Ishikawa (cell line): ENCODE data around the gene RPS6KA2.

ENCODE experiments used
- CREB1 ChIP-seq: IDR thresholded peaks from 2 replicates; pipeline ENCODE4 v1.6.1; 2012; ENCODE audit warnings: low read depth
- EGR1 ChIP-seq: IDR thresholded peaks from 2 replicates; pipeline ENCODE4 v1.6.1; 2012
- RAD21 ChIP-seq: IDR thresholded peaks from 2 replicates; pipeline ENCODE4 v1.6.1; 2012; ENCODE audit warnings: low read depth
- YY1 ChIP-seq: IDR thresholded peaks from 2 replicates; pipeline ENCODE4 v1.6.1; 2012; ENCODE audit warnings: low read depth

GRCh38 chr6:166394036-166394892 is 232.8 kb downstream of the RPS6KA2 start:
- TF ChIP-seq YY1 (no peak), EGR1 (no peak), RAD21 (no peak), CREB1 (no peak)
